Activated CD4-positive, alpha-beta T cell treated with anti-CD3 and anti-CD28 coated beads, Interleukin-10, Interleukin-2, amounts not matched to agents 100 ng/mL and 50 ng/mL, durations not matched to agents 16 hours and 8 hours (primary cell): ENCODE measurements around the gene OR6V1.
"Not testable (repeated sequence)": the region's sequence is repeated elsewhere in the genome, so short reads cannot be mapped to it uniquely, and the experiment has no call there.

Experiments used
- DNase-seq: peaks from one replicate; pipeline ENCODE4 v3.0.0-alpha.2; 2020

The OR6V1 gene

GRCh38 chr7:143043391-143043790, 8.8 kb upstream of the OR6V1 start:
- peak; percentile 4 for DNase-seq

GRCh38 chr7:143046426-143046851, 5.7 kb upstream of the OR6V1 start:
- DNase-seq = no peak

- no peak for DNase-seq
These were observed 4.8 kb upstream of the OR6V1 start for GRCh38 chr7:143047326-143047725.

GRCh38 chr7:143048827-143049226, 3.3 kb upstream of the OR6V1 start:
- no peak for DNase-seq

GRCh38 chr7:143049362-143049761, 2.8 kb upstream of the OR6V1 start:
- no peak for DNase-seq

GRCh38 chr7:143050931-143051330, 1.2 kb upstream of the OR6V1 start:
- DNase-seq = no peak

- DNase-seq = no peak
These were observed 2.5 kb downstream of the OR6V1 start for GRCh38 chr7:143054621-143055020.

GRCh38 chr7:143055754-143056153, 3.6 kb downstream of the OR6V1 start:
- no peak for DNase-seq

GRCh38 chr7:143063741-143064140, 11.6 kb downstream of the OR6V1 start:
- no peak for DNase-seq

GRCh38 chr7:143068446-143068845, 16.3 kb downstream of the OR6V1 start:
- DNase-seq = no peak

- no peak for DNase-seq
These were observed 17.9 kb downstream of the OR6V1 start for GRCh38 chr7:143069912-143070500.

GRCh38 chr7:143073556-143073955, 21.4 kb downstream of the OR6V1 start:
- no peak for DNase-seq

GRCh38 chr7:143074141-143074540, 22.0 kb downstream of the OR6V1 start:
- DNase-seq = no peak

- no peak for DNase-seq
These were observed 33.0 kb downstream of the OR6V1 start for GRCh38 chr7:143085109-143085508.

GRCh38 chr7:143085610-143086009, 33.5 kb downstream of the OR6V1 start:
- not testable (repeated sequence) for DNase-seq

GRCh38 chr7:143088549-143089231, 36.5 kb downstream of the OR6V1 start:
- DNase-seq = not testable (repeated sequence)

- DNase-seq = no peak
These were observed 44.0 kb downstream of the OR6V1 start for GRCh38 chr7:143096146-143096545.

- not testable (repeated sequence) for DNase-seq
These were observed 47.4 kb downstream of the OR6V1 start for GRCh38 chr7:143099579-143099978.
